Keratinocyte (primary cell): ENCODE data around the gene PXDC1. TPM values are rescaled to one million over a fixed set of nuclear protein-coding genes. Genes with fewer than 3 reads are reported as not detected.

Source experiments
- DNase-seq: peaks from one replicate; pipeline ENCODE4 v3.0.0-alpha.2; 2011; ENCODE audit warnings: low read depth, missing footprints, low spot score
- FAIRE-seq: peaks from 2 replicates; lab custom pipeline; 2011; peaks lifted over from hg19 to GRCh38; lab: Jason Lieb, UNC
- H2AFZ ChIP-seq: 2 replicates; pipeline ENCODE4 v1.6.0; 2012; ENCODE audit warnings: low read length, control low read depth, inconsistent platforms; ENCODE audit not compliant: control insufficient read depth
- H3K27ac ChIP-seq: 2 replicates; pipeline ENCODE4 v1.5.1; 2011; ENCODE audit warnings: low read length; ENCODE audit not compliant: control insufficient read depth, insufficient read depth
- H3K27me3 ChIP-seq: 3 replicates; pipeline ENCODE4 v1.6.0; 2011; ENCODE audit warnings: low read length; ENCODE audit not compliant: control insufficient read depth, insufficient read depth; ENCODE audit errors: extremely low read depth
- H3K36me3 ChIP-seq, 2 experiments: 2 replicates in 1 of 2; 3 replicates in 1 of 2; pipeline ENCODE4 v1.5.1; 2011; ENCODE audit warnings: low read length in 2 of 2, mild to moderate bottlenecking in 1 of 2; ENCODE audit not compliant: control insufficient read depth in 2 of 2, insufficient read depth in 2 of 2; ENCODE audit errors: extremely low read depth in 1 of 2
- H3K4me1 ChIP-seq: 3 replicates; pipeline ENCODE4 v1.5.1; 2011; ENCODE audit warnings: low read length; ENCODE audit not compliant: control insufficient read depth, insufficient read depth; ENCODE audit errors: extremely low read depth
- H3K4me2 ChIP-seq: 3 replicates; pipeline ENCODE4 v1.6.0; 2011; ENCODE audit warnings: low read depth, low read length; ENCODE audit not compliant: control insufficient read depth, insufficient read depth; ENCODE audit errors: extremely low read depth
- H3K4me3 ChIP-seq, 3 experiments: fragments of 200-600 bp in 1 of 3; sonication (generic) in 1 of 3; 2 replicates in 2 of 3; 3 replicates in 1 of 3; pipeline ENCODE4 v1.5.1; 2011 to 2016; ENCODE audit warnings: low read length in 3 of 3, mild to moderate bottlenecking in 3 of 3, control low read depth in 2 of 3, inconsistent platforms in 1 of 3, low read depth in 1 of 3, mixed read lengths in 1 of 3, mixed run types in 1 of 3, moderate library complexity in 1 of 3; ENCODE audit not compliant: control insufficient read depth in 2 of 3, insufficient read depth in 2 of 3; ENCODE audit errors: extremely low read depth in 1 of 3
- H3K79me2 ChIP-seq: 2 replicates; pipeline ENCODE4 v1.6.0; 2012; ENCODE audit warnings: low read length; ENCODE audit not compliant: control insufficient read depth, insufficient read depth
- H3K9ac ChIP-seq: 3 replicates; pipeline ENCODE4 v1.6.0; 2011; ENCODE audit warnings: low read length; ENCODE audit not compliant: control insufficient read depth, insufficient read depth; ENCODE audit errors: extremely low read depth
- H3K9me1 ChIP-seq: 3 replicates; pipeline ENCODE4 v1.6.0; 2011; ENCODE audit warnings: low read length; ENCODE audit not compliant: control insufficient read depth, insufficient read depth; ENCODE audit errors: extremely low read depth
- H3K9me3 ChIP-seq: 2 replicates; pipeline ENCODE4 v1.5.1; 2012; ENCODE audit warnings: low read depth, low read length; ENCODE audit not compliant: control insufficient read depth
- H4K20me1 ChIP-seq: 3 replicates; pipeline ENCODE4 v1.6.0; 2011; ENCODE audit warnings: low read length; ENCODE audit not compliant: control insufficient read depth, insufficient read depth; ENCODE audit errors: extremely low read depth
- CTCF ChIP-seq, 3 experiments: IDR thresholded peaks in 1 of 3; conservative IDR thresholded peaks in 1 of 3; optimal IDR thresholded peaks in 1 of 3; 2 replicates in 2 of 3; 3 replicates in 1 of 3; pipeline versions ENCODE3 to v1.5.1; 2011; ENCODE audit warnings: low read length in 3 of 3, mild to moderate bottlenecking in 3 of 3, moderate library complexity in 2 of 3, control low read depth in 1 of 3, inconsistent platforms in 1 of 3; ENCODE audit not compliant: insufficient read depth in 2 of 3; ENCODE audit errors: extremely low read depth in 1 of 3
- EZH2 ChIP-seq: IDR thresholded peaks from one replicate; pipeline ENCODE4 v1.6.1; 2012; ENCODE audit warnings: inconsistent platforms, mild to moderate bottlenecking, low read length, moderate library complexity
- dilution Hi-C: fragments of 300-500 bp; cut with MboI; formaldehyde crosslinking; loops from one replicate; pipeline ENCODE4 v1.7.0; 2020; ENCODE audit warnings: low sequenced_read_pairs; ENCODE audit not compliant: extremely low pct_ligation_motif_present
- polyA plus RNA-seq, 5 experiments: library from polyadenylated mRNA; depleted of rRNA in 3 of 5; stranded (reverse) in 3 of 5; stranded (forward) in 1 of 5; unstranded in 1 of 5; fragments of >200 nt; gene quantifications; 1 replicate in 1 of 5; 2 replicates in 3 of 5; 3 replicates in 1 of 5; pipeline versions ENCODE4 v1.2.1 to v1.2.3, GENCODE V29; 2011 to 2012; ENCODE audit warnings: missing spikeins in 2 of 5, low read depth in 1 of 5, low replicate concordance in 1 of 5

Gene PXDC1
- polyA plus RNA-seq, 1 donor (not counting 4 experiments of a cell fraction or from before 2014, with no cell fraction given): 17.1 TPM

DNA sequence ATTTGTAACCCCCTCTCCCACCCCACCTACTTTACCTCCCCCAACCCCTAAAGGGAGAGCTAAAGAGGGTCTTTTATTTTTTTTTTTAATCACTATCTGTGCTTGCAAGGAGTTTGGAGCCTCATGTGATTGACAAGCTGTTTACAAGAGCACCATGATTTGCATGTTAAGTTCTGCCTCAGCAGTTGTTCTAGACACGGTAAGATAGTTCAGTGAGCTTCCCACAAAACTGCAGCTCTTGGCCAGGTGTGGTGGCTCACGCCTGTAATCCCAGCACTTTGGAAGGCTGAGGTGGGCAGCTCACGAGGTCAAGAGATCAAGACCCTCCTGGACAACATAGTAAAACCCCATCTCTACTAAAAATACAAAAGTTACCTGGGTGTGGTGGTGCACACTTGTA lies 5.0 kb upstream of the PXDC1 start:
- TF ChIP-seq CTCF (optimal IDR thresholded peaks at IDR 0.05 in 1 of 3, IDR thresholded peaks at IDR 0.05 in 1 of 3, conservative IDR thresholded peaks at IDR 0.05 in 1 of 3; ENCODE audit: extremely low read depth in 1 of 3, insufficient read depth in 2 of 3, low read length in 3 of 3) (no peak), EZH2 (no peak)

DNA sequence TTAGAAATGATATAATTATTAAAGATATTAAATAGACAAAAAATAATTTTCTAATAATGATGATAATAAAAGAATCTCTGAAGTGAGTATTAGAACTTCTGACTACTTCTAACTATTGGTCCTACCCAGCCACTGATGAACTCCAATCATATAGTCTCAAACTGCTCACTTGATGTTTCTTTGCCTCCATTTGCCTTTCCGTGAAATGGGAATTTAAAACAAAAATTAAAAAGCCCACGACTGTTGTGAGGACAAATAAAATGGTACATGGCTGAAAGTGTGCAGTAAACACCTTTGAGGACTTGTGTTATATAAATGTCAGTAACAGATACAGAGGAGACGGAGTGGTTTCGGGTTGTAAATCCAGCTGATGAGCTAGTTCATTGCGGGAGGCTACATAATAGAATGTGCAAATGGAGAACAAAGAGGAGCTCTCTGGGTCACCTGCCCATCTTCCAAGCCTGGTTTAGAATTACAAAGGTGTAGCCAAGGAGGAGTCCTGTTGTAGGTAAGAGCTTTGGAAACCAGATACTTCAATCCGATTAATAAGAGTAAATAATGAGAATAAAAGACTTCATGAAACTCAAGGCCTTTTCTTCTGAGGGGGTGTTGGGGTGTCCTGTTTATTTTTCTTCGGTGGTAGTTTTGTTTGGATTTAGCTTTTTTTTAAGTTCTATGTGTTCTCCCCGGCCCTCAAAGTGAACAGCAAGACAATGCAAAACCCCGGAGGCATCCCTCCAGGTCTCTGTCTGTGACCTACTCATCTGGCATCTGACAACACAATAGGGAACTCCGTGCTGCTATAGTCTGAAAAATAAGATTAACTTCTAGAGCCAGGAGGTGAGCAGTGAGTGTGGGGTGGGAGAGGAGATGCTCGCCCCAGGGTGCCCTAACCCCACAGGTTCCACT lies 4.4 kb upstream of the PXDC1 start:
- Histone ChIP-seq H3K79me2 (peaks cover 6% of the 10 kb centered on the region), H3K27me3 (no peaks in the 10 kb centered on the region), H3K9ac (no peak overlapping the region), H3K4me2 (no peak overlapping the region), H3K9me3 (no peaks in the 10 kb centered on the region), H2AFZ (no peak overlapping the region), H3K9me1 (no peaks in the 10 kb centered on the region), H4K20me1 (no peaks in the 10 kb centered on the region), H3K4me1 (peaks cover 3% of the 10 kb centered on the region), H3K36me3 (no peaks in the 10 kb centered on the region), H3K27ac (no peak overlapping the region), H3K4me3 (no peak overlapping the region)
- dilution Hi-C loops: no loop called here
- FAIRE-seq: no peak
- no peak for DNase-seq
- TF ChIP-seq CTCF (optimal IDR thresholded peaks at IDR 0.05 in 1 of 3, IDR thresholded peaks at IDR 0.05 in 1 of 3, conservative IDR thresholded peaks at IDR 0.05 in 1 of 3; ENCODE audit: extremely low read depth in 1 of 3, insufficient read depth in 2 of 3, low read length in 3 of 3) (no peak), EZH2 (no peak)

More for the DNA sequence above, 5.0 kb upstream of the PXDC1 start:
- no peak overlapping the region for H3K9ac ChIP-seq
- H3K9me3 ChIP-seq: no peaks in the 10 kb centered on the region
- no peaks in the 10 kb centered on the region for H3K9me1 ChIP-seq
- H3K4me1 ChIP-seq: peaks cover 3% of the 10 kb centered on the region
- FAIRE-seq (no peak), DNase-seq (no peak)
- no peak overlapping the region for H3K4me3 ChIP-seq
- H3K27ac ChIP-seq: no peak overlapping the region
- no peak overlapping the region for H3K4me2 ChIP-seq
- H3K79me2 ChIP-seq: no peaks in the 10 kb centered on the region
- no peaks in the 10 kb centered on the region for H3K27me3 ChIP-seq
- dilution Hi-C loops: no loop called here
- no peak overlapping the region for H2AFZ ChIP-seq
- no peaks in the 10 kb centered on the region for H4K20me1 ChIP-seq
- no peaks in the 10 kb centered on the region for H3K36me3 ChIP-seq
